K562 (cell line): ENCODE results near the gene HOXB8. TPM values are rescaled to one million over a fixed set of nuclear protein-coding genes. Genes with fewer than 3 reads are reported as not detected.

ENCODE experiments used
- ATAC-seq: fragments of 200-7000 bp; cut with Tn5 transposase; 3 replicates; pipeline ENCODE4 v1.9.1; 2020; ENCODE audit warnings: moderate library complexity
- BruUV-seq: library from RNA; stranded (reverse); fragments of 400-500 nt; replicated peaks from 2 replicates; lab custom pipeline; 2021; lab: Mats Ljungman, UMichigan
- CTCF ChIA-PET: fragments of 300-600 bp; formaldehyde crosslinking; extraction: SDS; loops from one replicate; lab custom pipeline; 2021; ENCODE audit warnings: low intra/inter-chr PET ratio; lab: Yijun Ruan, JAX
- POLR2A ChIA-PET: fragments of 300-600, 350-650 bp; sonication (Branson Sonifier 250); formaldehyde crosslinking; extraction: SDS; loops from one replicate; lab custom pipeline; 2021; ENCODE audit warnings: antibody characterized with exemption, inconsistent platforms; lab: Yijun Ruan, JAX
- DNase-seq, 4 experiments: peaks; one replicate each; pipeline versions ENCODE4 v3.0.0 to v3.0.0-alpha.2; 2011 to 2018; ENCODE audit warnings: low spot score in 3 of 4, mixed read lengths in 3 of 4; ENCODE audit errors: extremely low read depth in 1 of 4
- FAIRE-seq: peaks from 2 replicates; lab custom pipeline; 2011; peaks lifted over from hg19 to GRCh38; lab: Jason Lieb, UNC
- H2AFZ ChIP-seq: 2 replicates; pipeline ENCODE4 v1.6.0; 2011; ENCODE audit warnings: low read depth, low read length, control low read depth, inconsistent platforms
- H3K27ac ChIP-seq: fragments of 200-600 bp; 3 replicates; pipeline ENCODE4 v1.8.0; 2011; ENCODE audit warnings: low read depth, mild to moderate bottlenecking, control low read depth, inconsistent platforms, low read length, moderate library complexity, mixed read lengths; ENCODE audit errors: extremely low read depth
- H3K27me3 ChIP-seq, 2 experiments: fragments of 300-600 bp in 1 of 2; 2 replicates in 1 of 2; 3 replicates in 1 of 2; pipeline versions ENCODE4 v1.6.0 to v1.8.0; 2011; ENCODE audit warnings: inconsistent platforms in 2 of 2, low read length in 2 of 2, mild to moderate bottlenecking in 1 of 2, mixed read lengths in 1 of 2, moderate library complexity in 1 of 2; ENCODE audit not compliant: control insufficient read depth in 2 of 2, insufficient read depth in 2 of 2
- H3K36me3 ChIP-seq: fragments of 300-600 bp; 3 replicates; pipeline ENCODE4 v1.8.0; 2011; ENCODE audit warnings: mild to moderate bottlenecking, low read length, inconsistent platforms; ENCODE audit not compliant: control insufficient read depth, insufficient read depth
- H3K4me1 ChIP-seq, 2 experiments: fragments of 200-600 bp in 1 of 2; replicated peaks in 1 of 2; 2 replicates in 1 of 2; 3 replicates in 1 of 2; pipeline versions ENCODE4 v1.5.1 to v1.8.0; 2011; ENCODE audit warnings: inconsistent platforms in 2 of 2, low read length in 2 of 2, mild to moderate bottlenecking in 1 of 2, mixed read lengths in 1 of 2, moderate library complexity in 1 of 2; ENCODE audit not compliant: control insufficient read depth in 2 of 2, insufficient read depth in 2 of 2
- H3K4me2 ChIP-seq: 2 replicates; pipeline ENCODE4 v1.6.1; 2011; ENCODE audit warnings: low read length, control low read depth, inconsistent platforms, mixed read lengths; ENCODE audit not compliant: insufficient read depth
- H3K4me3 ChIP-seq: fragments of 200-600 bp; sonication (generic), shearing (Covaris generic); 2 replicates; pipeline ENCODE4 v1.5.1; 2016; ENCODE audit warnings: control low read depth, inconsistent platforms
- H3K79me2 ChIP-seq: fragments of 200-600 bp; 3 replicates; pipeline ENCODE4 v1.8.0; 2011; ENCODE audit warnings: low read length, inconsistent platforms; ENCODE audit not compliant: control insufficient read depth, insufficient read depth
- H3K9ac ChIP-seq, 2 experiments: 2 replicates each; pipeline versions ENCODE4 v1.6.0 to v1.6.1; 2011; ENCODE audit warnings: low read depth in 2 of 2, low read length in 2 of 2, control low read depth in 1 of 2, inconsistent platforms in 1 of 2, mild to moderate bottlenecking in 1 of 2, mixed read lengths in 1 of 2; ENCODE audit not compliant: insufficient read depth in 1 of 2
- H3K9me1 ChIP-seq: one replicate; pipeline ENCODE4 v1.6.0; 2011; ENCODE audit warnings: inconsistent platforms, mild to moderate bottlenecking, low read length, moderate library complexity; ENCODE audit not compliant: control insufficient read depth, insufficient read depth
- H3K9me3 ChIP-seq: replicated peaks from 2 replicates; pipeline ENCODE4 v1.5.1; 2011; ENCODE audit warnings: low read depth, low read length, inconsistent platforms; ENCODE audit not compliant: control insufficient read depth, insufficient read depth
- H4K20me1 ChIP-seq: replicated peaks from 2 replicates; pipeline ENCODE4 v1.6.1; 2011; ENCODE audit warnings: low read length, inconsistent platforms, mixed read lengths; ENCODE audit not compliant: control insufficient read depth, insufficient read depth
- FOXA3 ChIP-seq, 2 experiments: fragments of 450-650 bp in 1 of 2; sonication (generic) in 1 of 2; formaldehyde crosslinking; IDR thresholded peaks in 1 of 2; conservative IDR thresholded peaks in 1 of 2; 2 replicates each; pipeline versions ENCODE4 v1.4.0 to v1.8.0; 2020 to 2022; ENCODE audit warnings: mild to moderate bottlenecking in 2 of 2, missing genetic modification reagents in 1 of 2
- WGBS: fragments of 100-300 bp; shearing (Covaris generic); methylation state at CpG from one replicate; pipeline ENCODE4 v1.1.6; 2016; ENCODE audit warnings: low coverage, mixed read lengths; ENCODE audit not compliant: insufficient coverage; ENCODE audit errors: missing lambda C conversion rate; 5-methylcytosine and 5-hydroxymethylcytosine counted together
- in situ Hi-C: fragments of 300-500 bp; cut with MboI; formaldehyde crosslinking; loops from 4 replicates; pipeline ENCODE4 v1.15.0; 2018; ENCODE audit warnings: inconsistent platforms, mixed read lengths
- intact Hi-C: fragments of 100-400 bp; cut with micrococcal nuclease; formaldehyde crosslinking; loops from 2 replicates; pipeline ENCODE4 v1.14.2; 2022
- polyA plus RNA-seq, 8 experiments: library from polyadenylated mRNA; depleted of rRNA in 4 of 8; stranded (reverse) in 5 of 8; unstranded in 3 of 8; fragments of >200 nt; fragmentation: Nextera tagmentation in 2 of 8; fragmentation: Illumina TruSeq in 1 of 8; extraction: Ambion mirVana in 2 of 8; extraction: Trizol in 1 of 8; gene quantifications; 2 replicates each; pipeline versions ENCODE4 v1.2.1 to v1.2.3, GENCODE V29; 2011 to 2014; ENCODE audit warnings: inconsistent platforms in 1 of 8, missing spikeins in 1 of 8
- total RNA-seq, 7 experiments: library from RNA; depleted of rRNA in 6 of 7; stranded (reverse); fragments of >200 nt in 6 of 7; fragmentation: Illumina TruSeq in 2 of 7; extraction: Trizol in 2 of 7; gene quantifications; 2 replicates each; pipeline versions ENCODE4 v1.2.1 to v1.2.3, GENCODE V29; 2011 to 2021; ENCODE audit warnings: low replicate concordance in 1 of 7
- TF ChIP-seq, protein P1 (sequence below): sonication (generic); formaldehyde crosslinking; IDR thresholded peaks from 2 replicates; pipeline ENCODE4 v1.8.1; 2023; ENCODE audit warnings: mild to moderate bottlenecking, missing genetic modification reagents

HOXB8 gene
- total and polyA plus RNA-seq, 9 of the 15 experiments (the other 6 are each of a cell fraction or from before 2014, with no cell fraction given), result 0.52 to 23.8 (median 3.6) TPM

DNA sequence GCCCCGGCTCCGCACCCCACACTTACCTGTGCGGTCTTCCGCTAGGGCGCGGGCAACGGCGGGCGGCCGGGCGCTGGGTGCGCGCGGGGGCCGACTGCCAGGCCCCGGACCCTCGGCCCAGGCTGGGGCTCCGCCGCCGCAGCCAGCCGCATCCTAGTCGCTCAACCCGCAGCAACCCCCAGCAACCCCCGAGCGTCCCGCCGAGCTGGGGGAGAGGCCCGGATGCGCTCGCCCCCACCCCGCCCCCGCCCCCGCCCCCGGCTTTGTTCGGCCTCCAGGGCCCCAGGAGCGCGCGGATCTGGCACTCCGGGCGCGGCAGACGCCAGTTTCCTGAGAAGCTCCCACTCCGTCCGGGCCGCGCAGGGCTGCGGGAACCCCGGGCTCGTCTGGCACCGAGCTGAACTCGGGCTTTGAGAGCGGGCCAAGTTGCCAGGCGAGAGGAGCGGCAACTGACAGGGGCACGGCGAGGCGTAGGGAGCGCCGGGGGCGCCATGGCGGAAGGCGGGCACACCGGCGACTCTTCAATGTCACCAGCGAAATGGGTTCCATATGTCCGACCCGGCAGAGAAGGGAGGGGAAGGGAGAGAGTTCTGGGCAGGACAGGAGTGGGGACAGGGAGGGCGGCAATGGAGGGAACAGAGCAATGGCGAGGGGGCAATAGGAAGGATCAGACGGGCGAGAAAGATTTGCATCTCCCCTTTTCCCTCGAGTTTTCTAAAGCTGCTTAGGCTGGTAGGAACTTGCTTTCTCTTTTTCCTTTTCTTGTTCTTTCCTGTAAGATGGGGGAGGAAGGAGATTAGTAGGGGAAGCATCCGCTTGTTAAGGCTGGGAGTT, 50.7 kb downstream of the HOXB8 start:
- POLR2A ChIA-PET, result interaction anchor here (0.6 to 3.9 kb wide), 3 partner anchors 8 to 1647 kb away, joined by 3 to 21 read pairs (median 4); no protein-coding TSS in a partner anchor

More for the DNA sequence above, 50.7 kb downstream of the HOXB8 start:
- Histone ChIP-seq H3K9me1 (peaks cover 6% of the 10 kb centered on the region), H3K9me3 (no peaks in the 10 kb centered on the region), H4K20me1 (no peaks in the 10 kb centered on the region; the same call in 1 of the 2 replicates), H3K4me2 (no peak overlapping the region), H3K27ac (no peak overlapping the region), H3K79me2 (peaks cover 46% of the 10 kb centered on the region), H3K9ac (no peak overlapping the region), H3K36me3 (peaks cover 89% of the 10 kb centered on the region; the same call in 2 of the 3 replicates), H3K4me3 (no peak overlapping the region), H3K4me1 (peaks cover 8 to 16% of the 10 kb centered on the region in 2 experiments), H2AFZ (no peak overlapping the region), H3K27me3 (no peaks in the 10 kb centered on the region)
- intact Hi-C loops, result no loop called here
- DNase-seq (peak in 1 of 4 experiments; percentile 33), FAIRE-seq (no peak), ATAC-seq (no peak)
- WGBS, result 90% methylated on average over 26 of the region's 73 CpGs
- TF ChIP-seq FOXA3 (CRISPR knock-in tag; conservative IDR thresholded peaks at IDR 0.05 in 1 of 2, IDR thresholded peaks at IDR 0.05 in 1 of 2), result no peak
- TF ChIP-seq, protein P1, sequence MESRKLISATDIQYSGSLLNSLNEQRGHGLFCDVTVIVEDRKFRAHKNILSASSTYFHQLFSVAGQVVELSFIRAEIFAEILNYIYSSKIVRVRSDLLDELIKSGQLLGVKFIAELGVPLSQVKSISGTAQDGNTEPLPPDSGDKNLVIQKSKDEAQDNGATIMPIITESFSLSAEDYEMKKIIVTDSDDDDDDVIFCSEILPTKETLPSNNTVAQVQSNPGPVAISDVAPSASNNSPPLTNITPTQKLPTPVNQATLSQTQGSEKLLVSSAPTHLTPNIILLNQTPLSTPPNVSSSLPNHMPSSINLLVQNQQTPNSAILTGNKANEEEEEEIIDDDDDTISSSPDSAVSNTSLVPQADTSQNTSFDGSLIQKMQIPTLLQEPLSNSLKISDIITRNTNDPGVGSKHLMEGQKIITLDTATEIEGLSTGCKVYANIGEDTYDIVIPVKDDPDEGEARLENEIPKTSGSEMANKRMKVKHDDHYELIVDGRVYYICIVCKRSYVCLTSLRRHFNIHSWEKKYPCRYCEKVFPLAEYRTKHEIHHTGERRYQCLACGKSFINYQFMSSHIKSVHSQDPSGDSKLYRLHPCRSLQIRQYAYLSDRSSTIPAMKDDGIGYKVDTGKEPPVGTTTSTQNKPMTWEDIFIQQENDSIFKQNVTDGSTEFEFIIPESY (CRISPR knock-in tag), result 0 out of 2 replicates have a peak, but pooled peaks have one; percentile 7
- BruUV-seq, result no TSS peak
- in situ Hi-C loops, result no loop called here
- CTCF ChIA-PET, result no interaction called here
